ENCODE data around the gene EIF3K. TPM values are rescaled to one million over a fixed set of nuclear protein-coding genes. Genes with fewer than 3 reads are reported as not detected.
A peak's percentile ranks its signal among the peaks of the same experiment; 100 is the strongest.

Gene EIF3K
- total RNA-seq, 1 donor = 317 TPM

GRCh38 chr19:38615007-38615581 lies 3.9 kb upstream of the EIF3K start:
- H3K4me1 ChIP-seq (ENCODE audit: insufficient read depth, low read length) = peaks cover 15% of the 10 kb centered on the region
- H3K36me3 ChIP-seq (ENCODE audit: insufficient read depth, low read length) = peaks cover under 1% of the 10 kb centered on the region
- peaks cover 7% of the 10 kb centered on the region for H4K20me1 ChIP-seq (ENCODE audit: insufficient read depth, low read length)
- H2AFZ ChIP-seq (ENCODE audit: low read length) = no peak overlapping the region
- no peak overlapping the region for H3K4me3 ChIP-seq (ENCODE audit: insufficient read depth, low read length)
- H3K4me2 ChIP-seq (ENCODE audit: insufficient read depth, low read length) = no peak overlapping the region
- no peaks in the 10 kb centered on the region for H3K27me3 ChIP-seq (ENCODE audit: insufficient read depth, low read length)
- H3K79me2 ChIP-seq (ENCODE audit: insufficient read depth, low read length) = peaks cover 12% of the 10 kb centered on the region
- no peaks in the 10 kb centered on the region for H3K9me3 ChIP-seq (ENCODE audit: low read depth, low read length)
- no peak for DNase-seq (ENCODE audit: insufficient read length, low spot score, missing footprints)
- no peak for TF ChIP-seq CTCF (IDR thresholded peaks at IDR 0.05; ENCODE audit: extremely low read depth, low read depth, low read length)
- H3K27ac ChIP-seq (ENCODE audit: low read depth, low read length) = no peak overlapping the region

GRCh38 chr19:38616265-38616664 lies 2.7 kb upstream of the EIF3K start:
- peak; percentile 31 for DNase-seq (ENCODE audit: insufficient read length, low spot score, missing footprints)
- no peak for TF ChIP-seq CTCF (IDR thresholded peaks at IDR 0.05; ENCODE audit: extremely low read depth, low read depth, low read length)
- Histone ChIP-seq H3K27ac (ENCODE audit: low read depth, low read length) (no peak overlapping the region), H4K20me1 (ENCODE audit: insufficient read depth, low read length) (peaks cover 10% of the 10 kb centered on the region), H3K79me2 (ENCODE audit: insufficient read depth, low read length) (peaks cover 19% of the 10 kb centered on the region), H3K4me1 (ENCODE audit: insufficient read depth, low read length) (peaks cover 17% of the 10 kb centered on the region), H3K9me3 (ENCODE audit: low read depth, low read length) (no peaks in the 10 kb centered on the region), H2AFZ (ENCODE audit: low read length) (peak overlapping the region; percentile 22), H3K4me3 (ENCODE audit: insufficient read depth, low read length) (no peak overlapping the region), H3K27me3 (ENCODE audit: insufficient read depth, low read length) (no peaks in the 10 kb centered on the region), H3K36me3 (ENCODE audit: insufficient read depth, low read length) (peaks cover 10% of the 10 kb centered on the region), H3K4me2 (ENCODE audit: insufficient read depth, low read length) (no peak overlapping the region)

- H3K79me2 ChIP-seq (ENCODE audit: insufficient read depth, low read length) = peaks cover 23% of the 10 kb centered on the region
- peak; percentile 19 for DNase-seq (ENCODE audit: insufficient read length, low spot score, missing footprints)
- H3K4me1 ChIP-seq (ENCODE audit: insufficient read depth, low read length) = peaks cover 17% of the 10 kb centered on the region
- peaks cover 10% of the 10 kb centered on the region for H4K20me1 ChIP-seq (ENCODE audit: insufficient read depth, low read length)
- no peak for TF ChIP-seq CTCF (IDR thresholded peaks at IDR 0.05; ENCODE audit: extremely low read depth, low read depth, low read length)
- no peaks in the 10 kb centered on the region for H3K27me3 ChIP-seq (ENCODE audit: insufficient read depth, low read length)
- H3K27ac ChIP-seq (ENCODE audit: low read depth, low read length) = no peak overlapping the region
- no peak overlapping the region for H3K4me3 ChIP-seq (ENCODE audit: insufficient read depth, low read length)
- H3K4me2 ChIP-seq (ENCODE audit: insufficient read depth, low read length) = no peak overlapping the region
- peak overlapping the region; percentile 97 for H2AFZ ChIP-seq (ENCODE audit: low read length)
- H3K36me3 ChIP-seq (ENCODE audit: insufficient read depth, low read length) = peaks cover 19% of the 10 kb centered on the region
- H3K9me3 ChIP-seq (ENCODE audit: low read depth, low read length) = no peaks in the 10 kb centered on the region
Measured at GRCh38 chr19:38617283-38617763, 1.7 kb upstream of the EIF3K start.

- peak within 1 kb of the TSS; percentile 69 for H3K27ac ChIP-seq (ENCODE audit: low read depth, low read length)
- DNase-seq (ENCODE audit: insufficient read length, low spot score, missing footprints) = no peak
- peaks cover 19% of the 10 kb centered on the region for H3K36me3 ChIP-seq (ENCODE audit: insufficient read depth, low read length)
- H3K27me3 ChIP-seq (ENCODE audit: insufficient read depth, low read length) = no peaks in the 10 kb centered on the region
- peak within 1 kb of the TSS; percentile 99 for H3K4me2 ChIP-seq (ENCODE audit: insufficient read depth, low read length)
- H3K4me1 ChIP-seq (ENCODE audit: insufficient read depth, low read length) = peaks cover 17% of the 10 kb centered on the region
- no peaks in the 10 kb centered on the region for H3K9me3 ChIP-seq (ENCODE audit: low read depth, low read length)
- peak within 1 kb of the TSS; percentile 97 for H2AFZ ChIP-seq (ENCODE audit: low read length)
- H3K4me3 ChIP-seq (ENCODE audit: insufficient read depth, low read length) = peak within 1 kb of the TSS; percentile 93
- peaks cover 10% of the 10 kb centered on the region for H4K20me1 ChIP-seq (ENCODE audit: insufficient read depth, low read length)
- no peak for TF ChIP-seq CTCF (IDR thresholded peaks at IDR 0.05; ENCODE audit: extremely low read depth, low read depth, low read length)
- peaks cover 23% of the 10 kb centered on the region for H3K79me2 ChIP-seq (ENCODE audit: insufficient read depth, low read length)
Measured at GRCh38 chr19:38617764-38618589, 1.0 kb upstream of the EIF3K start, which contains the start of gene MAP4K1. Gene MAP4K1 (minus strand): TSS chr19:38617953. CDS start chr19:38617895, 58 bp downstream.
